GM23338 (cell line): ENCODE measurements around the gene TNS3. TPM values are rescaled to one million over a fixed set of nuclear protein-coding genes. Genes with fewer than 3 reads are reported as not detected.

Experiments used
- ATAC-seq: fragments of 200-7000 bp; cut with Tn5 transposase; 3 replicates; pipeline ENCODE4 v1.9.1; 2020
- DNase-seq: peaks from one replicate; pipeline ENCODE4 v3.0.0-alpha.2; 2015; ENCODE audit warnings: low spot score
- H2AFZ ChIP-seq: fragments of 200-600 bp; sonication (generic); 2 replicates; pipeline ENCODE4 v1.8.0; 2016; ENCODE audit warnings: antibody characterized with exemption, mild to moderate bottlenecking, moderate library complexity
- H3F3A ChIP-seq: fragments of 200-600 bp; sonication (generic); replicated peaks from 2 replicates; pipeline ENCODE4 v1.8.0; 2017; ENCODE audit warnings: antibody characterized with exemption, mixed run types, low read depth
- H3K27ac ChIP-seq: fragments of 200-600 bp; sonication (generic); 2 replicates; pipeline ENCODE4 v1.6.1; 2016; ENCODE audit warnings: low read depth
- H3K27me3 ChIP-seq: fragments of 200-600 bp; sonication (generic); 2 replicates; pipeline ENCODE4 v1.8.0; 2016; ENCODE audit warnings: mild to moderate bottlenecking, mixed run types, moderate library complexity; ENCODE audit not compliant: insufficient read depth
- H3K36me3 ChIP-seq: fragments of 200-600 bp; sonication (generic); 2 replicates; pipeline ENCODE4 v1.8.0; 2016; ENCODE audit warnings: mild to moderate bottlenecking; ENCODE audit not compliant: insufficient read depth
- H3K4me1 ChIP-seq: fragments of 200-600 bp; sonication (generic); 2 replicates; pipeline ENCODE4 v1.8.0; 2016; ENCODE audit warnings: mild to moderate bottlenecking, moderate library complexity; ENCODE audit not compliant: insufficient read depth
- H3K4me2 ChIP-seq: fragments of 200-600 bp; sonication (generic); 2 replicates; pipeline ENCODE4 v1.7.1; 2017; ENCODE audit warnings: mixed run types
- H3K4me3 ChIP-seq: fragments of 200-600 bp; sonication (generic); 2 replicates; pipeline ENCODE4 v1.6.1; 2016; ENCODE audit warnings: mixed run types
- H3K79me2 ChIP-seq: fragments of 200-600 bp; sonication (generic); replicated peaks from 2 replicates; pipeline ENCODE4 v1.8.0; 2017; ENCODE audit warnings: mild to moderate bottlenecking; ENCODE audit not compliant: insufficient read depth
- H3K9me2 ChIP-seq: fragments of 200-600 bp; sonication (generic); 2 replicates; pipeline ENCODE4 v1.8.0; 2017; ENCODE audit not compliant: insufficient read depth
- H4K20me1 ChIP-seq: fragments of 200-600 bp; sonication (generic); replicated peaks from 2 replicates; pipeline ENCODE4 v1.8.0; 2017; ENCODE audit warnings: mild to moderate bottlenecking; ENCODE audit not compliant: insufficient read depth
- H3K27ac Mint-ChIP-seq: 2 replicates; pipeline ENCODE4 v1.8.0; 2020; ENCODE audit warnings: inconsistent platforms, mild to moderate bottlenecking, moderate library complexity, mixed read lengths
- H3K27me3 Mint-ChIP-seq: 3 replicates; pipeline ENCODE4 v1.8.0; 2022; ENCODE audit warnings: low read depth, mild to moderate bottlenecking, moderate library complexity, mixed read lengths, inconsistent platforms; ENCODE audit not compliant: insufficient read depth, poor library complexity
- H3K36me3 Mint-ChIP-seq: 3 replicates; pipeline ENCODE4 v1.8.0; 2021; ENCODE audit warnings: low read depth, mild to moderate bottlenecking, inconsistent platforms, moderate library complexity, mixed read lengths
- H3K4me1 Mint-ChIP-seq: 3 replicates; pipeline ENCODE4 v1.8.0; 2020; ENCODE audit warnings: mild to moderate bottlenecking, inconsistent platforms, mixed read lengths
- H3K4me3 Mint-ChIP-seq: 3 replicates; pipeline ENCODE4 v1.8.0; 2021; ENCODE audit warnings: moderate library complexity, mild to moderate bottlenecking, inconsistent platforms, mixed read lengths
- H3K9me3 Mint-ChIP-seq: 3 replicates; pipeline ENCODE4 v1.8.0; 2020; ENCODE audit warnings: moderate library complexity, mild to moderate bottlenecking, inconsistent platforms, mixed read lengths
- CREB1 ChIP-seq: fragments of 250-450 bp; sonication (Bioruptor Pico); IDR thresholded peaks from 2 replicates; pipeline ENCODE4 v1.5.0; 2020; ENCODE audit warnings: low read depth, mild to moderate bottlenecking, moderate library complexity
- CTCF ChIP-seq, 2 experiments: fragments of 200-600 bp in 1 of 2; sonication (generic) in 1 of 2; conservative IDR thresholded peaks; 2 replicates each; pipeline versions ENCODE4 v1.5.1 to v1.6.1; 2016 to 2017; ENCODE audit warnings: antibody characterized with exemption in 2 of 2, low read depth in 2 of 2, mild to moderate bottlenecking in 2 of 2, moderate library complexity in 1 of 2
- ETS1 ChIP-seq: IDR thresholded peaks from 2 replicates; pipeline ENCODE4 v1.6.1; 2016; ENCODE audit warnings: antibody characterized with exemption
- EZH2 ChIP-seq: fragments of 200-600 bp; sonication (generic); IDR thresholded peaks from one replicate; pipeline ENCODE4 v1.8.0; 2017; ENCODE audit warnings: antibody characterized with exemption, mild to moderate bottlenecking, low read depth; ENCODE audit not compliant: unreplicated experiment
- EZH2phosphoT487 ChIP-seq: fragments of 200-600 bp; sonication (generic); IDR thresholded peaks from one replicate; pipeline ENCODE4 v1.8.1; 2018; ENCODE audit warnings: antibody characterized with exemption; ENCODE audit not compliant: unreplicated experiment
- JUNB ChIP-seq: IDR thresholded peaks from one replicate; pipeline ENCODE4 v1.6.1; 2016; ENCODE audit warnings: antibody characterized with exemption; ENCODE audit not compliant: unreplicated experiment
- NANOG ChIP-seq: IDR thresholded peaks from 2 replicates; pipeline ENCODE4 v1.6.1; 2016; ENCODE audit warnings: antibody characterized with exemption, borderline replicate concordance
- POLR2AphosphoS5 ChIP-seq: IDR thresholded peaks from 2 replicates; pipeline ENCODE4 v1.6.1; 2016; ENCODE audit warnings: antibody characterized with exemption, low read depth
- REST ChIP-seq: IDR thresholded peaks from one replicate; pipeline ENCODE4 v1.6.1; 2018; ENCODE audit warnings: antibody characterized with exemption; ENCODE audit not compliant: unreplicated experiment
- STAT1 ChIP-seq: IDR thresholded peaks from one replicate; pipeline ENCODE4 v1.6.1; 2016; ENCODE audit warnings: antibody characterized with exemption; ENCODE audit not compliant: unreplicated experiment
- ZNF114 ChIP-seq: fragments of 250-450 bp; sonication (Bioruptor Pico); IDR thresholded peaks from 2 replicates; pipeline ENCODE4 v1.5.0; 2020; ENCODE audit warnings: mild to moderate bottlenecking, moderate library complexity
- ZNF331 ChIP-seq: fragments of 250-450 bp; sonication (Bioruptor Pico); IDR thresholded peaks from 2 replicates; pipeline ENCODE4 v1.5.0; 2020; ENCODE audit warnings: low read depth, mild to moderate bottlenecking, moderate library complexity
- ZNF462 ChIP-seq: fragments of 250-450 bp; sonication (Bioruptor Pico); IDR thresholded peaks from 2 replicates; pipeline ENCODE4 v1.5.0; 2020; ENCODE audit warnings: mild to moderate bottlenecking, moderate library complexity
- polyA plus RNA-seq: library from polyadenylated mRNA; unstranded; fragments of >200 nt; fragmentation: Nextera tagmentation; extraction: Ambion mirVana; gene quantifications from 2 replicates; pipeline ENCODE4 v1.2.1, GENCODE V29; 2016
- total RNA-seq: library from RNA; depleted of rRNA; stranded (reverse); fragments of >200 nt; shearing (Covaris generic); gene quantifications from 2 replicates; pipeline ENCODE4 v1.2.3, GENCODE V29; 2014

TNS3 gene
- total and polyA plus RNA-seq, 2 experiments from 2014 or later: 6.2 to 28.7 TPM

- Histone ChIP-seq H2AFZ (no peak overlapping the region), H3K36me3 (no peaks in the 10 kb centered on the region), H4K20me1 (no peaks in the 10 kb centered on the region; the same call in 1 of the 2 replicates), H3K79me2 (no peaks in the 10 kb centered on the region), H3K4me3 (no peak overlapping the region), H3K27me3 (no peaks in the 10 kb centered on the region), H3K9me2 (no peaks in the 10 kb centered on the region), H3K27ac (no peak overlapping the region), H3F3A (no peaks in the 10 kb centered on the region), H3K4me1 (peaks cover 27% of the 10 kb centered on the region), H3K4me2 (no peak overlapping the region)
- H3K4me3 Mint-ChIP-seq: no peak overlapping the region
- peaks cover 3% of the 10 kb centered on the region for H3K27me3 Mint-ChIP-seq
- no peak for ATAC-seq
- no peak overlapping the region for H3K27ac Mint-ChIP-seq
- H3K9me3 Mint-ChIP-seq: no peaks in the 10 kb centered on the region
- peaks cover 43% of the 10 kb centered on the region for H3K4me1 Mint-ChIP-seq
- DNase-seq: no peak
- no peaks in the 10 kb centered on the region; the same call in 2 of the 3 replicates for H3K36me3 Mint-ChIP-seq
- no peak for TF ChIP-seq EZH2
- TF ChIP-seq NANOG: no peak
- no peak for TF ChIP-seq STAT1
- TF ChIP-seq REST: no peak
- TF ChIP-seq JUNB: no peak
- no peak for TF ChIP-seq ZNF331 (CRISPR knock-in tag)
- TF ChIP-seq EZH2phosphoT487: no peak
- TF ChIP-seq ZNF114 (CRISPR knock-in tag): no peak
- no peak for TF ChIP-seq ZNF462 (CRISPR knock-in tag)
- no peak for TF ChIP-seq POLR2AphosphoS5
- no peak for TF ChIP-seq CREB1 (CRISPR knock-in tag)
- TF ChIP-seq CTCF (conservative IDR thresholded peaks at IDR 0.05; ENCODE audit: low read depth in 2 of 2): no peak
- no peak for TF ChIP-seq ETS1
These were observed 246.1 kb downstream of the TNS3 start for GRCh38 chr7:47335557-47336471.
